ENCODE data around the gene CROCC. TPM values are rescaled to one million over a fixed set of nuclear protein-coding genes. Genes with fewer than 3 reads are reported as not detected.
"Not testable (repeated sequence)": the region's sequence is repeated elsewhere in the genome, so short reads cannot be mapped to it uniquely, and the experiment has no call there.

CROCC gene
- total RNA-seq, 3 donors from 2014 or later = 15.5 to 43.9 (median 24.7) TPM

GRCh38 chr1:16895598-16896315 lies 26.0 kb upstream of the CROCC start, which contains the start of gene RNU1-2:
Gene RNU1-2 (plus strand): TSS chr1:16895980.
- H3K36me3 ChIP-seq; H3K4me1 ChIP-seq; H3K27me3 ChIP-seq; H3K9me3 ChIP-seq; intact Hi-C loops (cut with DNase I; ENCODE audit: low total_unique reads): not testable (repeated sequence)
- Histone ChIP-seq H3K4me3 (peak within 1 kb of the TSS in 2 of 3 donors; percentile 45 to 59), H3K27ac (peak within 1 kb of the TSS; percentile 92 to 97)
- TF ChIP-seq POLR2AphosphoS5 (IDR thresholded peaks at IDR 0.05) = peak in 2 of 3 donors; percentile 58 to 80
- peak; percentile 99 for TF ChIP-seq POLR2A (IDR thresholded peaks at IDR 0.05)
- peak; percentile 92 to 99 for DNase-seq (ENCODE audit: low spot score in 2 of 2)

DNA sequence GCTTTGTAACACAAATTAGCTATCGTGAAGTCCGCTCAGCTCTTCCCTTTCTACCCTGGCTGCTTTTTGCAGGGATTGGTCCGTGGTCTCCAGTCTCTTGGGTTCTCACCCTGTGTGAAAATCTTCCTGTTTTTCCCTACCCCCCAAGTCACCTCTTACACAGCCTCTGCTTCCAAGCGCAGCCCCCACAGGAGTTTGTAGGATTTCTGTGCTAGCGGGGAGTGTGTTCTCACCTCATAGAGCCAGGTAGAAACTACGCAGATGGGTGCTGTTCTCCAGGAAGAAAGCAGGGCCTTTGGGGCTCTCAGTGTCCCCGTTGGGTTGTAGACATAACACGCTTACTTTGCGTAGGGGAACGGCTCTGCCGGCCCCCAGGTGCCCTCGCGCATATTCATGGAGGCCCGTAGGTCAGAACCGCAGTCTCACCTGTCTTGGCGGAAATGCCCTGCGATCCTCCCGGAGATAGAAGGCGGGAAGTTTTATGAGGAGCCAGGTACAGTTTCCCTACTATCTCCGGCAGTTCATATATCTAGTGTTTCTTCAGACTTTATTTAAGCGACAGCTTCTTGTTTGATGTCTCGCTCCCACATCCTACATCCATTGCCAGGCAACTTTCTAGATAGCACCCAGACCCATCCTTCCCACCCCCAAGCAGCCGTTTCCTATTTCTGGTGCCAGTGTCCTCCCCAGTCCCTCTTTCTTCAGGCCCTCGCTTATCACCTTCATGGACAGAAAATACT lies 25.2 kb upstream of the CROCC start:
- H3K4me3 ChIP-seq = peak overlapping the region in 2 of 3 donors; percentile 38 to 59
- H3K27ac ChIP-seq = peak overlapping the region; percentile 86 to 97
- DNase-seq (ENCODE audit: low spot score in 2 of 2); H3K4me1 ChIP-seq; H3K9me3 ChIP-seq; H3K27me3 ChIP-seq; H3K36me3 ChIP-seq; intact Hi-C loops (cut with DNase I; ENCODE audit: low total_unique reads): not testable (repeated sequence)

DNA sequence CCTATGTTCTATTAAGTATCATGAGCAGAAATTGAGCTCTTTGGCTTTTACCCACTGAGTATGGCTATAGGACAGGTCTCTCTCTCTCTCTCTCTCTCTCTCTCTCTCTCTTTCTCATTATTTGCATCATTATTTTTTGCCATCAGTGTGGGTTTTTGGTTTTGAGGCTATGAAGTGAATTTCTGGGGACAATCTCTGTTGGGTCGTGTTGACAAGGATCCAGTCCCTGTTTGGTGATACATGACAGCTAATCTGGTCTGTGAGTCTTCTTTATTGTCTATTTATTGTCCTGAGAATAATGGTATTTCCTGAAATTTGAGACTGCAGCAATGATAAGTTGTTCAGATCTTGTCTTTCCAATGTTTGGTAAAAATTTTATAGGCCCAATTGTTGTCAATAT lies 24.1 kb upstream of the CROCC start:
- H3K27me3 ChIP-seq; H3K27ac ChIP-seq; H3K9me3 ChIP-seq; H3K4me3 ChIP-seq; H3K4me1 ChIP-seq; intact Hi-C loops (cut with DNase I; ENCODE audit: low total_unique reads); DNase-seq (ENCODE audit: low spot score in 2 of 2); H3K36me3 ChIP-seq: not testable (repeated sequence)

- H3K36me3 ChIP-seq; H3K27me3 ChIP-seq; H3K27ac ChIP-seq; H3K9me3 ChIP-seq; intact Hi-C loops (cut with DNase I; ENCODE audit: low total_unique reads); H3K4me3 ChIP-seq; DNase-seq (ENCODE audit: low spot score in 2 of 2); H3K4me1 ChIP-seq: not testable (repeated sequence)
Measured at GRCh38 chr1:16898298-16898697, 23.4 kb upstream of the CROCC start.

GRCh38 chr1:16899020-16899419 lies 22.7 kb upstream of the CROCC start:
- H3K27me3 ChIP-seq; intact Hi-C loops (cut with DNase I; ENCODE audit: low total_unique reads); H3K36me3 ChIP-seq; H3K4me1 ChIP-seq; H3K9me3 ChIP-seq; H3K4me3 ChIP-seq; DNase-seq (ENCODE audit: low spot score in 2 of 2); H3K27ac ChIP-seq: not testable (repeated sequence)

DNA sequence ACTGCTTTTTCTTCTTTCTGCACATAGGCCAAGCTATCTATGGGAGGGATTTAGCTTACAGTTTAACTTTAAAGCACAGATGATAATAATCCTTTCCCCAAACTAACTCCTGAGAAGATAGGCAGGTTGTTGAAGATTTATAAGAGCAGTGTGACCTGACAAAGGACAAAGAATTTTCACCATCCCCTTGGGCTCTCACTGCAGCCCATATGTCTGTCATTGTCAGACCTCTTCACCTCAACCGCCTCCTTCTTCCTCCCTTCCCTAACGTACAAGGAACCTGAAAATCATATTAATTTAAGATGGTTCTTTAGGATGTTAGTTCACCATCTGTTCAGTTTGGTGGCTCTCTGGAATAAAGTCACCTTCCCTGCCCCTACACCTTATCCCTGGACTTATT lies 21.0 kb upstream of the CROCC start:
- no peak for TF ChIP-seq POLR2A (IDR thresholded peaks at IDR 0.05)
- TF ChIP-seq CTCF (IDR thresholded peaks at IDR 0.05) = no peak
- TF ChIP-seq POLR2AphosphoS5 (IDR thresholded peaks at IDR 0.05) = no peak

GRCh38 chr1:16901371-16901770 lies 20.4 kb upstream of the CROCC start:
- H3K4me1 ChIP-seq; H3K27ac ChIP-seq; H3K36me3 ChIP-seq; H3K4me3 ChIP-seq; intact Hi-C loops (cut with DNase I; ENCODE audit: low total_unique reads); H3K9me3 ChIP-seq; H3K27me3 ChIP-seq; DNase-seq (ENCODE audit: low spot score in 2 of 2): not testable (repeated sequence)

More for the DNA sequence above, 21.0 kb upstream of the CROCC start:
- Histone ChIP-seq H3K27ac (no peak overlapping the region), H3K4me1 (no peaks in the 10 kb centered on the region), H3K27me3 (no peaks in the 10 kb centered on the region), H3K4me3 (no peak overlapping the region), H3K36me3 (no peaks in the 10 kb centered on the region), H3K9me3 (peaks cover 0 to 3% of the 10 kb centered on the region in 2 donors)
- intact Hi-C loops (cut with DNase I; ENCODE audit: low total_unique reads) = no loop called here
- DNase-seq (ENCODE audit: low spot score in 2 of 2) = no peak

GRCh38 chr1:16903054-16903453 lies 18.7 kb upstream of the CROCC start:
- no peak overlapping the region for H3K4me3 ChIP-seq
- no peak for DNase-seq (ENCODE audit: low spot score in 2 of 2)
- H3K36me3 ChIP-seq = no peaks in the 10 kb centered on the region
- H3K27me3 ChIP-seq = no peaks in the 10 kb centered on the region
- peaks cover 4 to 11% of the 10 kb centered on the region in 2 donors for H3K9me3 ChIP-seq
- H3K27ac ChIP-seq = peak overlapping the region; percentile 96 to 99
- intact Hi-C loops (cut with DNase I; ENCODE audit: low total_unique reads) = no loop called here
- H3K4me1 ChIP-seq = no peaks in the 10 kb centered on the region
- TF ChIP-seq POLR2AphosphoS5 (IDR thresholded peaks at IDR 0.05) (no peak), POLR2A (IDR thresholded peaks at IDR 0.05) (no peak), CTCF (IDR thresholded peaks at IDR 0.05) (no peak)
